GM10248 (cell line): ENCODE data around the gene ADGRG1.

ENCODE experiments used
- CTCF ChIA-PET: fragments of 300-600 bp; sonication (Branson Sonifier 250); formaldehyde crosslinking; extraction: SDS; loops from one replicate; lab custom pipeline; 2021; ENCODE audit warnings: antibody characterized with exemption; lab: Yijun Ruan, JAX
- POLR2A ChIA-PET: fragments of 350-650 bp; sonication (Branson Sonifier 250); formaldehyde crosslinking; extraction: SDS; loops from one replicate; lab custom pipeline; 2020; ENCODE audit warnings: antibody characterized with exemption; lab: Yijun Ruan, JAX
- DNase-seq: peaks from one replicate; pipeline ENCODE4 v3.0.0; 2012; ENCODE audit errors: extremely low spot score
- TF ChIP-seq, protein P1 (sequence below): IDR thresholded peaks from 2 replicates; pipeline ENCODE4 v1.5.1; 2012; ENCODE audit warnings: mild to moderate bottlenecking, low read depth; ENCODE audit errors: extremely low read depth, missing control alignments, control extremely low read depth

The ADGRG1 gene

DNA sequence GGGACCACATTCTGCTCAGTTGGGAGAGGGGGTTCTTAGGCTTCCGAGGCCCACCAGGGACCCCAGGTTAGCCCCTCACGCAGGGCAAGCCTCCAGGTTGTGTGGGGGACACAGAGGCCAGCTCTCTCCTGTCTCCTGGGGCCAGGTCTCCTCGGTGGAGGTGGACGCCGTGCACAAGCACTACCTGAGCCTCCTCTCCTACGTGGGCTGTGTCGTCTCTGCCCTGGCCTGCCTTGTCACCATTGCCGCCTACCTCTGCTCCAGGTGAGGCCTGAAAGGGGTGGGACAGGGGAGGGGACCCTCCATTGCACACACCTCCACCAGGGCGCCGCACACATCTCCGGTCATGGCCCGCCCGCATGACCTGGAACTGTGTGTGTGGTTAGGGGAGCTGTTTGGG, 28.8 kb downstream of the ADGRG1 start:
- ChIA-PET POLR2A (no interaction called here), CTCF (interaction anchor here (1.2 to 1.4 kb wide), 2 partner anchors 9 to 81 kb away, joined by 4 to 7 read pairs; no protein-coding TSS in a partner anchor)
- no peak for DNase-seq

DNA sequence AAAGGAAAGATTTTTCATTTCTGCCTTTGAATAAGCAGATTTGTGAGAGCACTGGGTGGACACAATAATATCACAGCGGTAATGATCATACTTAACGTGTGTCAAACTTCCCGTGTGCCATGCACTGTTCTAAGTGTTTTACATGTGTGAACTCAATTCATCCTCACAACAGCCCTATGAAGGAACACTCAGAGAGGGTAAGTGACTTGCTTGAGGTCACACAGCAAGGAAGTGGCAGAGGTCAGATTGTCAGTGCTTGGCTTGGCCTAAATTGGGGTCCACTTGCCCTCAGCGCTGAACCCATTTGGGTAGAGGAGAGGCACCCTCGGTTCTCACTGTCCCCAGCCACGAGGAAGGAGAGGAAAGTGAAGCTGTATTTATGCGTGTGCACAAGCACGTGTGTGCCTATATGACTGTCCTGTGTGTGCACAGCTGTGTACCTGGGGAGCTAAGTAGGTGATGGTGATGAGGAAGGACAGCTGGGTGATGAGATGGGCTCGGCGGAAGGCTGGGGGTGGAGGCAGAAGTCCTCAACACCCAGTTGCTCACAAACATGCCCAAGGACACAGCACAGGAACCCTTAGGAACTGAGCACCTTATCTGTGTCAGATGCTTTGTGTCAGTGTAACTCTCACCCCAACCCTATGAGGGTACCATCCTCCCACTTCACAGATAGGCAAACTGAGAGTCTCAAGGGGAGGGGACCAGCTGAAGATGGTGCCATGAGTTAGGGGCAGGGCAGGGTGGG, 29.9 kb downstream of the ADGRG1 start:
- CTCF ChIA-PET, result interaction anchor here (1.0 to 1.6 kb wide), 5 partner anchors 9 to 82 kb away, joined by 3 to 4 read pairs (median 3); no protein-coding TSS in a partner anchor
- no peak for DNase-seq
- TF ChIP-seq, protein P1, sequence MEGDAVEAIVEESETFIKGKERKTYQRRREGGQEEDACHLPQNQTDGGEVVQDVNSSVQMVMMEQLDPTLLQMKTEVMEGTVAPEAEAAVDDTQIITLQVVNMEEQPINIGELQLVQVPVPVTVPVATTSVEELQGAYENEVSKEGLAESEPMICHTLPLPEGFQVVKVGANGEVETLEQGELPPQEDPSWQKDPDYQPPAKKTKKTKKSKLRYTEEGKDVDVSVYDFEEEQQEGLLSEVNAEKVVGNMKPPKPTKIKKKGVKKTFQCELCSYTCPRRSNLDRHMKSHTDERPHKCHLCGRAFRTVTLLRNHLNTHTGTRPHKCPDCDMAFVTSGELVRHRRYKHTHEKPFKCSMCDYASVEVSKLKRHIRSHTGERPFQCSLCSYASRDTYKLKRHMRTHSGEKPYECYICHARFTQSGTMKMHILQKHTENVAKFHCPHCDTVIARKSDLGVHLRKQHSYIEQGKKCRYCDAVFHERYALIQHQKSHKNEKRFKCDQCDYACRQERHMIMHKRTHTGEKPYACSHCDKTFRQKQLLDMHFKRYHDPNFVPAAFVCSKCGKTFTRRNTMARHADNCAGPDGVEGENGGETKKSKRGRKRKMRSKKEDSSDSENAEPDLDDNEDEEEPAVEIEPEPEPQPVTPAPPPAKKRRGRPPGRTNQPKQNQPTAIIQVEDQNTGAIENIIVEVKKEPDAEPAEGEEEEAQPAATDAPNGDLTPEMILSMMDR, result no peak
- POLR2A ChIA-PET, result no interaction called here

More for the DNA sequence above, 28.8 kb downstream of the ADGRG1 start:
- TF ChIP-seq, protein P1, result no peak

DNA sequence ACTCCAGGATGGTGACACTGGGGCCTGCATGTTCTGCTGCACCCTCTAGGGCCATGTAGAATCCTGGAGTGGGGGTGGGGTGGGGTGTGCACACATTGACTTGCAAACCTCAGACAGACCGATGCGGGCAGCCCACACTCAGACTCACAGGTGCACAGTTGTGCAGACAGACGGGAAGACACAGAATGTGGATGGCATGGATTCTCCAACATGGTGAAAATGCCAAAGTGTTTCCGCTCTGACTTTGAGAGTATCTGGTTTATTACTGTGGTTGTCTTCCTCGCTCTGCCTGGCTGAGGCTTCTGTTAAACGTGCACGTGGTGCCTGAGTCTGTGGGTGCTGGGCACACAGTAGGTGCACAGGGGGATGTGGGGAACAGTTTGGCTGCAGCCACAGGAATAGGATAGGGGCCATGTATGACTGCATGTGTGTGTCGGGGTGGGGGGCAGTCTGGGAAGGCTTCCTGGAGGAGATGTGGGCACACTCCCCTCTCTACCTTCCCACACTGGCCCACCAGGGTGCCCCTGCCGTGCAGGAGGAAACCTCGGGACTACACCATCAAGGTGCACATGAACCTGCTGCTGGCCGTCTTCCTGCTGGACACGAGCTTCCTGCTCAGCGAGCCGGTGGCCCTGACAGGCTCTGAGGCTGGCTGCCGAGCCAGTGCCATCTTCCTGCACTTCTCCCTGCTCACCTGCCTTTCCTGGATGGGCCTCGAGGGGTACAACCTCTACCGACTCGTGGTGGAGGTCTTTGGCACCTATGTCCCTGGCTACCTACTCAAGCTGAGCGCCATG, 30.6 kb downstream of the ADGRG1 start:
- TF ChIP-seq, protein P1, result no peak
- ChIA-PET CTCF (interaction anchor here (1.0 to 1.6 kb wide), 5 partner anchors 9 to 83 kb away, joined by 3 to 4 read pairs (median 3); no protein-coding TSS in a partner anchor), POLR2A (no interaction called here)
- no peak for DNase-seq

DNA sequence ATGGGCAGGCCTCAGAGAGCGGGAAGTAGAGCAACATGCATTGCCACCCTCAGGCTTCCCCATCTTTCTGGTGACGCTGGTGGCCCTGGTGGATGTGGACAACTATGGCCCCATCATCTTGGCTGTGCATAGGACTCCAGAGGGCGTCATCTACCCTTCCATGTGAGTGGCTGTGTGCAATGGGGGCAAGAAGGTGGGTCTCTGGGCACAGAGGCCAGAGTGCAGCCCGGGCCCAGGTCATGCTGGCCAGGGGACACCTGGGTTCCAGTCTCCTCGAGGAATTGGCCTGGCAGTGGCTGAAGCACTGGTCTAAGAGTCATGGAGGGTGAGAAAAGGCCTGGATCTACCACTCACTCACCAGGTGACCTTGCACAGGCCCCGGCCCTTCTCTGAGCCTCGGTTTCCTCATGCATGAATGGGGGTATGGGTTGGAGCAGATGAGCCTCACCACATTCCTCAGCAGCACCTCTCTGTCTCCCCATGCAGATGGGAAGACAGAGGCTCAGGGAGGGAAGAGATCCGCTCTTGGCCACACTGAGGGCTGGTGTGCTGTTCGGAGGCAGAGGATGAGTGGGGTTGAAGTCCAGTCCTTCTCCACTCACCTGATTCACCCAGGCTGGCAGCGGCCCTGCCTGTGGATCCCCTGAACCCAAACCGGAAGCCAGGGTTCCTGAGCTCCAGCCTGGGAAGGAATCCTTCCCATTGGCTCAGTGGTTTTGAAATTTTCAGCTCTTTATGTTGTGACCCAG, 32.5 kb downstream of the ADGRG1 start:
- ChIA-PET POLR2A (no interaction called here), CTCF (interaction anchor here (1.0 to 4.6 kb wide), 4 partner anchors 10 to 85 kb away, joined by 4 to 26 read pairs (median 8); no protein-coding TSS in a partner anchor)
- TF ChIP-seq, protein P1, result no peak
- DNase-seq, result no peak

DNA sequence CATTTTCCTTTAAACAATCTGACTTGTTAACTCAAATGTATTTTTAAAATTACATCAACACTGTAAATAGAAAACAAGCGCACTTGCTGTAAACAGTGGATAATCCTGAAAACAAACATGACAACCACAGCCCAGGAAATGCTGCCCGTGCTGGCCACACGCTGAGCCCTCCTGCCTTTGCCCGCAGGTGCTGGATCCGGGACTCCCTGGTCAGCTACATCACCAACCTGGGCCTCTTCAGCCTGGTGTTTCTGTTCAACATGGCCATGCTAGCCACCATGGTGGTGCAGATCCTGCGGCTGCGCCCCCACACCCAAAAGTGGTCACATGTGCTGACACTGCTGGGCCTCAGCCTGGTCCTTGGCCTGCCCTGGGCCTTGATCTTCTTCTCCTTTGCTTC, 33.1 kb downstream of the ADGRG1 start:
- ChIA-PET POLR2A (no interaction called here), CTCF (interaction anchor here (1.0 to 4.6 kb wide), 4 partner anchors 10 to 85 kb away, joined by 4 to 26 read pairs (median 8); no protein-coding TSS in a partner anchor)
- no peak for DNase-seq
- TF ChIP-seq, protein P1, result no peak
